ENCODE results near the gene HLA-DRA.

- TF ChIP-seq CTCF (conservative IDR thresholded peaks at IDR 0.05; ENCODE audit: low read length) (no peak), EZH2phosphoT487 (IDR thresholded peaks at IDR 0.05; ENCODE audit: borderline replicate concordance, low read depth, low read length) (no peak)
Observed at GRCh38 chr6:32406197-32406596, 33.5 kb upstream of the HLA-DRA start.

Measured in OCI-LY7 (cell line).